Measurements from ENCODE around the gene ARFGAP3. TPM values are rescaled to one million over a fixed set of nuclear protein-coding genes. Genes with fewer than 3 reads are reported as not detected.

ARFGAP3 gene
- total RNA-seq, 1 donor from 2014 or later: 38.0 TPM

DNA sequence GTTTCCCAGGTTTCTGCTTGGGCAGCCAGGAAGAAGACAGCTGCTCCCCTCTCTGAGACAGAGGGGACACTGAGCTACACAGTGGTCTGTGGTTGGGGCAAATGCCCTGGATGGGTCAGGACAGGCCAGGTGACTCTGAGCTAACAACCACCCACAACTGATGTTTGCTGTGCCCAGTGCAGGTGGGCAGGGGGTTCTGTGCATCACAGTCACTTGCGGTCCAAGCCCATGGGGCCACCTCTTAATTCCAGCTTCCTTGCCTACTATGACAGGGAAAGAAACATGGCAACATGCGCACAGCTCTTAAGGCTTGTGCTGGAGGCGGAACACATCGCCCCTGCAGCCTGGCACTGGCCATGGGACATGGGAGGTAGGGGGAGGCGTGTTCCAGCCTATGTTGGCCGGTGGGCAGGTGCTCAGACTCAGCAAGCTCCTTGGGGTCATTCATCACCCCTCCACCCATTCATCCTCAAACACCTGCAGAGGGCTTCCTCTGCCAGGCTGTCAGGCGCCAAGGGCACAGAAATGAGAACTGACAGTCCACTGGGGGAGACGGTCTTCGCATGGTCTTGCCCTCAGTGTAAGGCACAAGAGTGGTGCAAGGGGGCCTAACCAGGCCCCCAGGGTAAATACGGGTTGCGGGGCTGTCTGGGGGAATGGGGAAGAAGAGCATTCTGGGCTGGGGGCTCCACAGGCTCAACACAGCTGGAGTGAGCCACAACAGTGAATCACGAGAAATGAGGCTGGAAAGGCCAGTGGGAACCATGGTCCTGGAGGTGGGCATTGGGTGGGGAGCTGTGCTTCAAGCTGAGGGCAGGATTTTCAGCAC is 55.6 kb downstream of the ARFGAP3 start:
- Mint-ChIP-seq H3K4me1 (ENCODE audit: low read depth) (peaks cover 10% of the 10 kb centered on the region), H3K9me3 (no peaks in the 10 kb centered on the region), H3K27ac (no peak overlapping the region), H3K36me3 (ENCODE audit: low read depth) (peaks cover 20% of the 10 kb centered on the region), H3K4me3 (no peak overlapping the region), H3K27me3 (ENCODE audit: insufficient read depth) (no peaks in the 10 kb centered on the region)
- DNase-seq (ENCODE audit: low spot score): no peak
- intact Hi-C loops (cut with micrococcal nuclease): no loop called here

DNA sequence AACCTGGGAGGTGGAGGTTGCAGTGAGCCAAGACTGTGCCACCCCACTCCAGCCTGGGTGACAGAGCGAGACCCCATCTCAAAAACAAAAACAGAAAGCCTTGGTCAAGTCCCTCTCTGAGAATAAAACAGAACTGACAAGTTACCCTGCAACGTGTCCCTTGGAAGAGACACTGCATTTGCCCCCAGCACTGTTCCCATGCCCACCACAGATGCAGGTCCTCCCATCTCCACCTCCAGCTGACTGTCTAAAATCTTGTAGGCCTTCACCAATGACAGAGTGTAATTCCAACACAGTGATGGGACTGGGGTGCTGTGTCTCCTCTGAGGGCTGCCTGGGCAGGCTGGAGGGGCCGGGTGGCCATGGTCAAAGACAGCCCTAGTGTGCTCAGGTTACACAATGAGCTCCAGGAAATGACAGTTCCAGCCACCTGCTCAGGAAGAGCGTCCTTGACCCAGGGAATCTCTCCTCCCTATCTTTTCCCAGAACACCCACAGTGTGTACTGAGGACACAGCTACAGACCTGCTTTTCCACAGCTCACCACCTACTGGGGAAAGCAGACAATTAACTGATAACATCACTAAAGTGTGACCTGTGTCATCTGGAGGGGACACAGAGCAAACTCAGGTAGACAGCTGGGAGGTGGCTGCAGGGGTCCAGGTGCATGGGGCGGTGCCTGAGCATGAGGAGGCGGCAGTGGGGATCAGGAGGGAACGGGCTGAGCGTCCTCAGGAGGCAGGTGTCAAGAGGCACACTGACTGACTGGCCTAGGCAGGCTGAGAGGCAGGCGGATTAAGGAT is 56.4 kb downstream of the ARFGAP3 start:
- no peaks in the 10 kb centered on the region for H3K27me3 Mint-ChIP-seq (ENCODE audit: insufficient read depth)
- H3K9me3 Mint-ChIP-seq: no peaks in the 10 kb centered on the region
- peaks cover 18% of the 10 kb centered on the region for H3K36me3 Mint-ChIP-seq (ENCODE audit: low read depth)
- H3K4me1 Mint-ChIP-seq (ENCODE audit: low read depth): peaks cover 13% of the 10 kb centered on the region
- DNase-seq (ENCODE audit: low spot score): no peak
- no peak overlapping the region for H3K27ac Mint-ChIP-seq
- intact Hi-C loops (cut with micrococcal nuclease): no loop called here
- H3K4me3 Mint-ChIP-seq: no peak overlapping the region

DNA sequence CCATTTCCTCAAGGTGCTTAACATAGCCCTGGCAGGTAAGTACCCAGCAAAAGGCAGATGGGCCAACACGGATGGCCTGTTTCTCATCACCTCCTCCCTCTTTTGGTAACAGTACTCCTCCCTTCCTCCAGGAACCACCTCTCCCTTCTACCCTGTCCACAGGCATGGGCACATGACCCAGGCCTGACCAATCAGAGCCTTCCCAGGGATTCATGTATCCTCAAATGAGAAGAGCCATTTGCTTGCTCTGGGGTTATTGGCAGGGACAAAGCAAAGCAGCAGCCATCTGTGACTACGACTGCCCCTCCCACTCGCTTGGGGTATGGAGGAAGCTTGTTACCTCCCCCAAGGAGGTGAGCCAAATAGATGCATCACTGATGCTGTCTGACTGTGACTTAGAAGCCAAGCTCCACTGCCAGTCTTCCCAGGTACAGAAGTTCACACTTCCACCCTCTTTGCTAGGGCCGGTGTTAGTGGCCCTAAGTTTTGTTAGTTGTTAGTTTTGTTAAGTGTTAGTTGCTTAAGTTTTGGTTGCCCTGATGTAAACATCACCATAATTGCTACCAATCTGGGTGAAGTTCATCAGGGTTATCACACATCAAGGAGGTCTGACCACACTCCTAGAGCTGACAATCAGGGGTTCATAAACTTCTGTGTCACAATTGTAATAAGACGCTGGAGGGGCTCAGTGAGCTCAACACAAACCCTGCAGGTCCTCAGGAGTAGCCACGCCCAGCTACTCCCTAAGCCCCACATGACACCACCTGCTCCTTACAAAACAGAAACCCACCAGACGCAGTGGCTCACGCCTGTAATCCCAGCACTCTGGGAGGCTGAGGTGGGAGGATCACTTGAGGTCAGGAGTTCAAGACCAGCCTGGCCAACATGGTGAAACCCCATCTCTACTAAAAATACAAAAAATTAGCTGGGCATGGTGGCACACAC is 57.3 kb downstream of the ARFGAP3 start:
- H3K4me1 Mint-ChIP-seq (ENCODE audit: low read depth): peaks cover 13% of the 10 kb centered on the region
- no peak for DNase-seq (ENCODE audit: low spot score)

DNA sequence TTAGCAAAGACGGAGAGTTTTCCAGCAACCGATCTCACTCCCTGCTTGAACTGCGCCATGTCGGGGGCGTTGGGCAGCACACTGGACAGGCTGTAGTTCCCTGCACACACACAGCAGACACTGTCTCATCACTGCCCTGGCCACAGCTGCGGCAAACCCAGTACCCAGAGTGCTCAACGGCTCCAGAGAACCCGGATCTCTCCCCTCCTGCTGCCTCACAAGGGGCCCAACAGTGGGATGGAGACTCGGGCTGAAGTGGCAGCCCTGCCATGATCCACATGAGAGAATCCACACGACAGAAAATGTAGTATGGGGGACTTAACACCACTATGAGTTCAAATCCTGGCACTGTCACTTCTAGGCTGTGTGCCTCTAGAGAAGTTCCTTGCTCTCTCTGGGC is 58.0 kb downstream of the ARFGAP3 start:
- no peak for DNase-seq (ENCODE audit: low spot score)
- Mint-ChIP-seq H3K36me3 (ENCODE audit: low read depth) (peaks cover 21% of the 10 kb centered on the region), H3K9me3 (no peaks in the 10 kb centered on the region), H3K27me3 (ENCODE audit: insufficient read depth) (no peaks in the 10 kb centered on the region), H3K4me3 (no peak overlapping the region), H3K4me1 (ENCODE audit: low read depth) (peaks cover 13% of the 10 kb centered on the region), H3K27ac (no peak overlapping the region)
- intact Hi-C loops (cut with micrococcal nuclease): no loop called here

More for the DNA sequence above, 57.3 kb downstream of the ARFGAP3 start:
- Mint-ChIP-seq H3K27me3 (ENCODE audit: insufficient read depth) (no peaks in the 10 kb centered on the region), H3K4me3 (no peak overlapping the region), H3K36me3 (ENCODE audit: low read depth) (peaks cover 21% of the 10 kb centered on the region), H3K27ac (no peak overlapping the region), H3K9me3 (no peaks in the 10 kb centered on the region)
- intact Hi-C loops (cut with micrococcal nuclease): no loop called here

DNA sequence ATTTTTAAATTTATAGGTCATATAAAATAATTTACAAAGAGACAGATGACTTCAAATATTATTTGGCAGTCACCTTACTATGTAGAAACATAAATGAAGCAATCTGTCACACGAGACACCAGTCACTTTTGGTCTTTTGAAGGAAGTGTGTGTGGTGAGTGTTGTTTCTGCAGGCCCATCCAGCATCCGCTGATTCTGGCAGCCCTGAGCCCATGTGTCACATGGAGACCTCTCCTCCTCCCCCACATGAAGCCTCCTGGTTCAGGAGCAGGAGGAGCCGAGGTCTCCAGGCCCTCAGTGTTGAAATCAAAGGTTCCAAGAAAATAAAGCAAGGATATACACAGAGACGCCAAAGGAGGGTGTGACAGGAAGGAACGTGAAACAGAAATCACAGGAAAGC is 60.1 kb downstream of the ARFGAP3 start:
- H3K9me3 Mint-ChIP-seq: no peaks in the 10 kb centered on the region
- intact Hi-C loops (cut with micrococcal nuclease): no loop called here
- peaks cover 13% of the 10 kb centered on the region for H3K4me1 Mint-ChIP-seq (ENCODE audit: low read depth)
- no peak overlapping the region for H3K27ac Mint-ChIP-seq
- no peaks in the 10 kb centered on the region for H3K27me3 Mint-ChIP-seq (ENCODE audit: insufficient read depth)
- no peak for DNase-seq (ENCODE audit: low spot score)
- H3K36me3 Mint-ChIP-seq (ENCODE audit: low read depth): peaks cover 21% of the 10 kb centered on the region
- H3K4me3 Mint-ChIP-seq: no peak overlapping the region

DNA sequence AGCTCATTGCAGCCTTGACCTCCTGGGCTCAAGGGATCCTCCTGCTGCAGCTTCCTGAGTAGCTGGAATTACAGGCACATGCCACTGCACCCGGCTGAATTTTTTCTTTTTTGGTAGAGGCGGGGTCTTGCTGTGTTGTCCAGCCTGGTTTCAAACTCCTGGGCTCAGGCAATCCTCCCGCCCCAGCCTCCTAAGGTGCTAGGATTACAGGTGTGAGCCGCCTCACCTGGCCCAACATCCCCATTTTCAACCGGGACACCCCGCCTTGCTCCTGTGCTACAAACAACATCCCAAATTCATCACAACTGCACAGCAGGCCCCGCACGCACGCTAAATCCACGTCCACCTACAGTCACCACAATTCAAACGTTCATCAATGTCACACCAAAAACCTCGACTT is 61.0 kb downstream of the ARFGAP3 start:
- no peaks in the 10 kb centered on the region for H3K27me3 Mint-ChIP-seq (ENCODE audit: insufficient read depth)
- intact Hi-C loops (cut with micrococcal nuclease): no loop called here
- peaks cover 13% of the 10 kb centered on the region for H3K4me1 Mint-ChIP-seq (ENCODE audit: low read depth)
- peaks cover 21% of the 10 kb centered on the region for H3K36me3 Mint-ChIP-seq (ENCODE audit: low read depth)
- no peak for DNase-seq (ENCODE audit: low spot score)
- no peak overlapping the region for H3K4me3 Mint-ChIP-seq
- no peaks in the 10 kb centered on the region for H3K9me3 Mint-ChIP-seq
- H3K27ac Mint-ChIP-seq: no peak overlapping the region

DNA sequence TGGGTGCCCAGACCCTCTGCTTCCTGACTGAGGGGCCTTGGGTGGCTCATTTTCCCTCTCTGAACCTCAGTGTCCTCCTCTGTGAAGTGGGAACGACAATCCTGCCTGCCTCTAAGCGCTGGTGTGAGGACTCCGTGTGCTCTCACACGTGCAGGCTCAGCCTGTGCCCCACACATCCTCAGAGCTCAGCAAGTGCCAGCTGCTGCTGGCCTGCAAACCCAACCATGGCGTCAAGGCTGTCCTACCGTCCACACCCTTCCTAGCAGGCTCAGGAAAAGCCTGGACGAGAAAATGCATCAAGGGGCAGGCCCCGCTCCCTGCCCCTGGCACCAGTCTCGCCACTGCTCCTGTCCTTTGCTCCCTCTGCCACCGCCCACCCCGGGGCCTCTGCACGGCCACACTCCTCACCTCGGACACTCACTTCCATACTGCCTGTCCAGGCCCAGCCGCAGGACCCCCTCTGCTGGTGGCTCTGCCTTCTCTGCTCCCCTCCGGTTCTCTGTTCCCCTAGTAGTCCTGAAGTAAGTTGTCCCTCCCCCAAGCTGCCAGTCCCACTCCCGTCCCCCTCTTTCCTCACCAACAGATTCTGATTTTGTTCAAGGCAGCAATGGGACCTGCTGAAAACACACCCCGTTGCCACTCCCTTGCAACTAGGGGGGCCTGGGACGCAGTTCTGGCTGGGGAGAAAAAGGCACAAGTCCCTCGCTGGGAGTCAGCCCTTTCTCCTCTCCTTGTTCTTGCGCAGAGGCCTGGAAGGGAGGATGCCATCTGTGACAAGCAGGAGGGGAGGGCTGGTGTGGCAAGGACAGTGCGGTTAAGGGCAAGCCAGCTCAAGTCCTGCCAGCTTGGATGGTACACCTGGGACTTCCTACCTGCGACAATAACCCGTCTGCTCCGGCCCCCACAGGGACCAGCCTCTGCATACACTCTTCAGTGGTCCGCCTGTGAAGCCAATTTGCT is 62.2 kb downstream of the ARFGAP3 start:
- Mint-ChIP-seq H3K4me3 (no peak overlapping the region), H3K27ac (no peak overlapping the region), H3K27me3 (ENCODE audit: insufficient read depth) (no peaks in the 10 kb centered on the region), H3K9me3 (no peaks in the 10 kb centered on the region), H3K36me3 (ENCODE audit: low read depth) (peaks cover 19% of the 10 kb centered on the region), H3K4me1 (ENCODE audit: low read depth) (peaks cover 13% of the 10 kb centered on the region)
- no peak for DNase-seq (ENCODE audit: low spot score)
- intact Hi-C loops (cut with micrococcal nuclease): no loop called here

DNA sequence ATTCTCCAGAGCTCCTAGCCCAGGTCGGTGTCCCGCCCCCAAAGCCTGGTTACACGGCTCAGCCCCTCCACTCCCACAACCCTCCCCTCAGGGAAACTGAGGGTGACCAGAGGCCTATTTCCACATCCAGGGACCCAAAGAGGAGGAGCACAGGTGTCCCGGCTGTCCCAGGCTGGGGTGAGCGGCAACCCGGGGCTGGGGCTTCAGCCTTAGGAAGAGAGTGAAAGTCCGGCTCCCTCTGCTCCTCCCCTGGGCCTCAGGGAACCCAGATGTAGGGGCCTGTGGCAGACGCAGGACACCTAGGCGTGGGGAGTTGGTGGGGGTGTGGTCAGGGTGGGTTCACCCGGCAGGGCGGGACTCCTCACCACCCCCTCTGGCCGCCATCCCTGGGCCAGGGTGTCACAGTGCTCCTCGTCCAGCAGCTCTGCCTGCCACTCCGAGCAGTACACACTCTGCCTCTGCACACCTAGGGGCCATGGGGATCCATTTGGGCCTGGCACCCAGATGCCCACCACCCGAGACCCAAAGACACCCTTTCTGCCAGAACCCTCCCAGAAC is 63.1 kb downstream of the ARFGAP3 start:
- no peak for DNase-seq (ENCODE audit: low spot score)
- Mint-ChIP-seq H3K4me1 (ENCODE audit: low read depth) (peaks cover 13% of the 10 kb centered on the region), H3K27me3 (ENCODE audit: insufficient read depth) (no peaks in the 10 kb centered on the region), H3K4me3 (no peak overlapping the region), H3K27ac (no peak overlapping the region), H3K36me3 (ENCODE audit: low read depth) (peaks cover 15% of the 10 kb centered on the region), H3K9me3 (no peaks in the 10 kb centered on the region)
- intact Hi-C loops (cut with micrococcal nuclease): no loop called here

DNA sequence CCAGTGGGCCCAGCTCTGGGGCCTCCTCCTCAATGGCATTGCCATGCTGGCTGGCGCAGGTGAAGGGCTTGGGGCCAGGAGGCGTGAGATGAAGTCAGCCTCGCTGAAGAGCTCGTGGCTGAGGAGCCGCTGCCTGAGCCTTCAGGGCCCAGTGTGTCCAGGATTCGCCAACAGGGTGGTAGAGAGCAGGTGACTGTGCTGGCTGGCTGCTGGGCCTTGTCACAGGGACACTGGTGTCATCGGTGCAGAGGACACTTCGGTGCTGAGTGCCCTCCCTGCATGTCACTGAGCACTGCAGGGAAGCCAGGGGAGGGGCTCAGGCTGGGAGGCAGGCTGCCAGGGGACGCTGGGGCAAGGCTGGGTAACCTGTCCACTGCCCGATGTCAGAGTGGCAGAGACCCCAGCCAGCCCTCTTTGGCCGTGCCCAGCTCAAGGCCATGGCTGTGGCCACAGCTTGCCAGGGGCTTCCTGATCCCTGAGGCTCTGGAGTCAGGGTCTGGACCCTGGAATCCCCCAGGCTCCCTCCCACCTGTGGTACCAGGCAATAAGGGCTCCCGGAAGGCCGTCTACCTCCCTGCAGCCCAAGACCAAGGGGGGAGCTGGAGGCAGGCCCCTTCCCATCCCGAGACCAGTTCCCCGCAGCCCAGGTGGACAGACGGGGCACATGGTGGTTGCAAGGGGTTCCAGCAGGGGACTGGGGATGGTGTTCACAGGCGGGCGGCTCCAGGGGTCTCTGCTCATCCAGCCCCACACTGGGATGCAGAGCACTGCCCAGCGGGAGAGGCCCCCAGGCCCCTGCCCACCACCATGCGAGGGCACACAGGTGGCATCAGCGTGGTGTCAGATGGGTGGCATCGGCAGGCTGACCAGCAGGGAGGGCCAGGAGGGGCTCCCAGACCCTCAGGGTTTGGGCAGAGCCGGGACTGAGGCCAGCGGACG is 63.9 kb downstream of the ARFGAP3 start:
- no peak overlapping the region for H3K27ac Mint-ChIP-seq

DNA sequence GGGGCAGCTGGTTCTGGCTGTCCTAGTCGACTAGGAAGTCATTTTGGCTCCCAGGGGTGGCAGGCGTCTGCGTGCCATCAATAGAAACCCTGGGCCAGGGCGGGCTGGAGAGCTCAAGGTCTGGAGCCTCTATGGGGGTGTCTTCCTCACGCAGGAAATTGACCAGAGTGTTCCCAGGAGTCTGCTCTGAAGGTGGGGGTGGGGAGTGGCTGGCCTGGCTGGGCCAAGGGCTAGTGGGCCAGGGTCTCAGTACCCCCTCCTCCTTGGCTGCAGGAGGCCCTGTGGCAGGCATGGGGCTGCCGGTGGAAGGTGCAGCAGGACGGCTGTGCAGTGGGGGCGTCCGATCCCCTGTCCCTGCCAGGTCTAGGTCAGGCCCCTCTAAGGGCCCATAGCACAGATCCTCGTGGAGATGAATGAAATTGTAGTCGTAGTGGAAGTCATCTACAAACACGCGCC is 64.6 kb downstream of the ARFGAP3 start:
- intact Hi-C loops (cut with micrococcal nuclease): no loop called here
- Mint-ChIP-seq H3K4me3 (no peak overlapping the region), H3K27ac (no peak overlapping the region), H3K27me3 (ENCODE audit: insufficient read depth) (no peaks in the 10 kb centered on the region), H3K36me3 (ENCODE audit: low read depth) (peaks cover 12% of the 10 kb centered on the region), H3K4me1 (ENCODE audit: low read depth) (peaks cover 10% of the 10 kb centered on the region), H3K9me3 (no peaks in the 10 kb centered on the region)
- DNase-seq (ENCODE audit: low spot score): no peak

More for the DNA sequence above, 63.9 kb downstream of the ARFGAP3 start:
- intact Hi-C loops (cut with micrococcal nuclease): no loop called here
- Mint-ChIP-seq H3K4me3 (no peak overlapping the region), H3K27me3 (ENCODE audit: insufficient read depth) (no peaks in the 10 kb centered on the region), H3K36me3 (ENCODE audit: low read depth) (peaks cover 14% of the 10 kb centered on the region), H3K9me3 (no peaks in the 10 kb centered on the region), H3K4me1 (ENCODE audit: low read depth) (peaks cover 13% of the 10 kb centered on the region)
- DNase-seq (ENCODE audit: low spot score): no peak
